ENCODE data around the gene SHD. TPM values are rescaled to one million over a fixed set of nuclear protein-coding genes. Genes with fewer than 3 reads are reported as not detected.

SHD gene
- total RNA-seq, 4 donors from 2014 or later = not detected

- Histone ChIP-seq H3K27ac (no peak overlapping the region), H3K27me3 (peaks cover 0 to 30% (median 0%) of the 10 kb centered on the region in 4 donors), H3K4me1 (peaks cover 11 to 28% (median 15%) of the 10 kb centered on the region in 3 donors), H3K36me3 (peaks cover 0 to 63% (median 0%) of the 10 kb centered on the region in 3 donors), H3K9me3 (peaks cover 0 to 3% (median 0%) of the 10 kb centered on the region in 3 donors), H3K4me3 (peak overlapping the region in 1 of 4 donors; percentile 64)
- TF ChIP-seq, protein P1, sequence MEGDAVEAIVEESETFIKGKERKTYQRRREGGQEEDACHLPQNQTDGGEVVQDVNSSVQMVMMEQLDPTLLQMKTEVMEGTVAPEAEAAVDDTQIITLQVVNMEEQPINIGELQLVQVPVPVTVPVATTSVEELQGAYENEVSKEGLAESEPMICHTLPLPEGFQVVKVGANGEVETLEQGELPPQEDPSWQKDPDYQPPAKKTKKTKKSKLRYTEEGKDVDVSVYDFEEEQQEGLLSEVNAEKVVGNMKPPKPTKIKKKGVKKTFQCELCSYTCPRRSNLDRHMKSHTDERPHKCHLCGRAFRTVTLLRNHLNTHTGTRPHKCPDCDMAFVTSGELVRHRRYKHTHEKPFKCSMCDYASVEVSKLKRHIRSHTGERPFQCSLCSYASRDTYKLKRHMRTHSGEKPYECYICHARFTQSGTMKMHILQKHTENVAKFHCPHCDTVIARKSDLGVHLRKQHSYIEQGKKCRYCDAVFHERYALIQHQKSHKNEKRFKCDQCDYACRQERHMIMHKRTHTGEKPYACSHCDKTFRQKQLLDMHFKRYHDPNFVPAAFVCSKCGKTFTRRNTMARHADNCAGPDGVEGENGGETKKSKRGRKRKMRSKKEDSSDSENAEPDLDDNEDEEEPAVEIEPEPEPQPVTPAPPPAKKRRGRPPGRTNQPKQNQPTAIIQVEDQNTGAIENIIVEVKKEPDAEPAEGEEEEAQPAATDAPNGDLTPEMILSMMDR (IDR thresholded peaks at IDR 0.05) = no peak
- TF ChIP-seq POLR2A (IDR thresholded peaks at IDR 0.05) = no peak
- WGBS, 2 donors = 65 to 76% methylated on average over 11 to 13 of the region's 13 CpGs
- DNase-seq = no peak
- intact Hi-C loops (cut with DNase I) = no loop called here
These were observed 47.3 kb downstream of the SHD start for GRCh38 chr19:4326215-4326836.

- peaks cover 11 to 28% (median 15%) of the 10 kb centered on the region in 3 donors for H3K4me1 ChIP-seq
- WGBS, 2 donors = 20 to 54% methylated on average over 12 to 17 of the region's 33 CpGs
- peaks cover 0 to 68% (median 0%) of the 10 kb centered on the region in 3 donors for H3K36me3 ChIP-seq
- peaks cover 0 to 3% (median 0%) of the 10 kb centered on the region in 3 donors for H3K9me3 ChIP-seq
- H3K27me3 ChIP-seq = peaks cover 0 to 30% (median 0%) of the 10 kb centered on the region in 4 donors
- intact Hi-C loops (cut with DNase I) = no loop called here
- no peak for DNase-seq
- no peak for TF ChIP-seq POLR2A (IDR thresholded peaks at IDR 0.05)
- TF ChIP-seq, protein P1 (IDR thresholded peaks at IDR 0.05) = no peak
- H3K4me3 ChIP-seq = peak overlapping the region in 1 of 4 donors; percentile 64
- H3K27ac ChIP-seq = no peak overlapping the region
These were observed 47.8 kb downstream of the SHD start for GRCh38 chr19:4326837-4327251.

- TF ChIP-seq POLR2A (IDR thresholded peaks at IDR 0.05) = no peak
- TF ChIP-seq, protein P1 (IDR thresholded peaks at IDR 0.05) = no peak
- intact Hi-C loops (cut with DNase I) = no loop called here
- Histone ChIP-seq H3K27ac (peak overlapping the region in 3 of 4 donors; percentile 34 to 59 (median 38)), H3K27me3 (peaks cover 0 to 30% (median 0%) of the 10 kb centered on the region in 4 donors), H3K4me3 (peak overlapping the region; percentile 20 to 64 (median 36)), H3K9me3 (peaks cover 0 to 2% (median 0%) of the 10 kb centered on the region in 3 donors), H3K36me3 (peaks cover 0 to 69% (median 0%) of the 10 kb centered on the region in 3 donors), H3K4me1 (peaks cover 11 to 28% (median 15%) of the 10 kb centered on the region in 3 donors)
- WGBS, 2 donors = 20 to 34% methylated on average over 2 to 12 of the region's 30 CpGs
- peak; percentile 50 for DNase-seq
These were observed 48.3 kb downstream of the SHD start for GRCh38 chr19:4327252-4327876.

- Histone ChIP-seq H3K36me3 (peaks cover 0 to 72% (median 0%) of the 10 kb centered on the region in 3 donors), H3K27me3 (peaks cover 0 to 30% (median 0%) of the 10 kb centered on the region in 4 donors), H3K27ac (peak overlapping the region in 3 of 4 donors; percentile 34 to 59 (median 38)), H3K4me3 (peak overlapping the region; percentile 20 to 64 (median 36)), H3K4me1 (peaks cover 11 to 28% (median 15%) of the 10 kb centered on the region in 3 donors), H3K9me3 (no peaks in the 10 kb centered on the region)
- no peak for DNase-seq
- TF ChIP-seq POLR2A (IDR thresholded peaks at IDR 0.05) = no peak
- TF ChIP-seq, protein P1 (IDR thresholded peaks at IDR 0.05) = no peak
- intact Hi-C loops (cut with DNase I) = no loop called here
- 26 to 47% methylated on average over 7 of the region's 13 CpGs for WGBS, 2 donors
These were observed 48.8 kb downstream of the SHD start for GRCh38 chr19:4327877-4328242.
